Thyroid gland (tissue), 4 donors: Measurements from ENCODE around the gene TRMO.
A peak's percentile ranks its signal among the peaks of the same experiment; 100 is the strongest.

Experiments
- POLR2A ChIP-seq, 2 donors: fragments of 450-650 bp; IDR thresholded peaks; one replicate each; pipeline ENCODE4 v1.6.1; 2017; ENCODE audit warnings: antibody characterized with exemption in 2 of 2, mild to moderate bottlenecking in 2 of 2, moderate library complexity in 1 of 2
- TF ChIP-seq, protein P1 (sequence below), 6 experiments: fragments of 200-600 bp in 3 of 6; fragments of 450-650 bp in 3 of 6; sonication (generic) in 3 of 6; IDR thresholded peaks; one replicate each; pipeline ENCODE4 v1.5.1; 2016 to 2019; ENCODE audit warnings: antibody characterized with exemption in 6 of 6, mild to moderate bottlenecking in 2 of 6, inconsistent platforms in 1 of 6, moderate library complexity in 1 of 6

DNA sequence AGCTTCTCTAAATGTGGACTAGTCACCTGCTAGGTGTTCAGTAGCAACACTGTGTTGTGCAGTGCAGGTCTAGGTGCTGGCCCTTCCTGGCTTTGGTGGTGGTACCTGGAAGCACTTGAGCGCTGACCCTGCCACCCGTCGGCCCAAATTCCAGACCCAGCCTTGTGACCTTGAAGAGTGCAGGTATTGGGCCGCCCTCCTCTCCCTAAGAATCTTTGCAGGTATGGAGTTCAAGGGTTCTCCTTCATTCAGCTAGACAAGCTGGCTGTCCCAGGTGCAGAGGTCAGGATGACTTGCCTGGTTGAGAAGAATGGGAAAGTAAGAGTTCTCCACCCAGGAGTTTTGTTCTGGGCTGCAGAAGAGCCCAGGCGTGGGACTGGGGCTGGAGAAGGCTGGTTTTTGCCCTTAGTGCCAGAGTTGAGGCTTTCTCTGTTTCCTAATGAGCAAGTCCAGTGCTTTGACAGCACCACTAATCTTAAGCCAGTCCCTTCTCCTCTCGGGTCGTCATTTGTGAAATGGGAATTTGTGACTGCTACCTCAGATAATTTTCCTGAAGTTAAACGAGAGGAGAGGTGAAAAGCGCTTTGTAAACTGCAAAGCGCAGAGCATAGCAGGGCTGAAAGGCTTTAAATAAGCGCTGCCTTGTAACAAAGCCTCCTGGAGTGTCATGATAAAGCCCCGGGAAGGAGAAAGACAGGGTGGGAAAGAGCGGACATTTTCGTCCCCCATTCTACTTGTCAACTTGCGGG lies 65.3 kb downstream of the TRMO start:
- peak in 1 of 2 donors; percentile 21 for TF ChIP-seq POLR2A (IDR thresholded peaks at IDR 0.05)
- TF ChIP-seq, protein P1, sequence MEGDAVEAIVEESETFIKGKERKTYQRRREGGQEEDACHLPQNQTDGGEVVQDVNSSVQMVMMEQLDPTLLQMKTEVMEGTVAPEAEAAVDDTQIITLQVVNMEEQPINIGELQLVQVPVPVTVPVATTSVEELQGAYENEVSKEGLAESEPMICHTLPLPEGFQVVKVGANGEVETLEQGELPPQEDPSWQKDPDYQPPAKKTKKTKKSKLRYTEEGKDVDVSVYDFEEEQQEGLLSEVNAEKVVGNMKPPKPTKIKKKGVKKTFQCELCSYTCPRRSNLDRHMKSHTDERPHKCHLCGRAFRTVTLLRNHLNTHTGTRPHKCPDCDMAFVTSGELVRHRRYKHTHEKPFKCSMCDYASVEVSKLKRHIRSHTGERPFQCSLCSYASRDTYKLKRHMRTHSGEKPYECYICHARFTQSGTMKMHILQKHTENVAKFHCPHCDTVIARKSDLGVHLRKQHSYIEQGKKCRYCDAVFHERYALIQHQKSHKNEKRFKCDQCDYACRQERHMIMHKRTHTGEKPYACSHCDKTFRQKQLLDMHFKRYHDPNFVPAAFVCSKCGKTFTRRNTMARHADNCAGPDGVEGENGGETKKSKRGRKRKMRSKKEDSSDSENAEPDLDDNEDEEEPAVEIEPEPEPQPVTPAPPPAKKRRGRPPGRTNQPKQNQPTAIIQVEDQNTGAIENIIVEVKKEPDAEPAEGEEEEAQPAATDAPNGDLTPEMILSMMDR (IDR thresholded peaks at IDR 0.05): no peak
